Progenitor cell of endocrine pancreas (in vitro differentiated cells): ENCODE results near the gene ARG2. TPM values are rescaled to one million over a fixed set of nuclear protein-coding genes. Genes with fewer than 3 reads are reported as not detected.
A peak's percentile ranks its signal among the peaks of the same experiment; 100 is the strongest.

Source experiments
- DNase-seq: peaks from one replicate; pipeline ENCODE4 v3.0.0; 2021; ENCODE audit warnings: low spot score; ENCODE audit not compliant: unreplicated experiment
- H3K27ac Mint-ChIP-seq: 2 replicates; pipeline ENCODE4 v1.8.0; 2021; ENCODE audit warnings: mild to moderate bottlenecking, moderate library complexity, mixed read lengths
- H3K27me3 Mint-ChIP-seq: 2 replicates; pipeline ENCODE4 v1.8.0; 2021; ENCODE audit warnings: mixed read lengths
- H3K36me3 Mint-ChIP-seq: 2 replicates; pipeline ENCODE4 v1.8.0; 2022; ENCODE audit warnings: mixed read lengths; ENCODE audit not compliant: insufficient read depth
- H3K4me1 Mint-ChIP-seq: 2 replicates; pipeline ENCODE4 v1.8.0; 2021; ENCODE audit warnings: low read depth, mixed read lengths
- H3K4me3 Mint-ChIP-seq: 2 replicates; pipeline ENCODE4 v1.8.0; 2021; ENCODE audit warnings: low read depth, mild to moderate bottlenecking, moderate library complexity, mixed read lengths
- H3K9me3 Mint-ChIP-seq: 2 replicates; pipeline ENCODE4 v1.8.0; 2021; ENCODE audit warnings: low read depth, mixed read lengths
- total RNA-seq: library from RNA; stranded (reverse); gene quantifications from 2 replicates; pipeline ENCODE4 v1.2.1, GENCODE V29; 2021
- TF ChIP-seq, protein P1 (sequence below): fragments of 200-600 bp; sonication (generic); IDR thresholded peaks from one replicate; pipeline ENCODE4 v1.5.0; 2021; ENCODE audit warnings: antibody characterized with exemption, mild to moderate bottlenecking; ENCODE audit not compliant: unreplicated experiment

ARG2 gene
- total RNA-seq, 1 donor from 2014 or later, result 25.1 TPM

DNA sequence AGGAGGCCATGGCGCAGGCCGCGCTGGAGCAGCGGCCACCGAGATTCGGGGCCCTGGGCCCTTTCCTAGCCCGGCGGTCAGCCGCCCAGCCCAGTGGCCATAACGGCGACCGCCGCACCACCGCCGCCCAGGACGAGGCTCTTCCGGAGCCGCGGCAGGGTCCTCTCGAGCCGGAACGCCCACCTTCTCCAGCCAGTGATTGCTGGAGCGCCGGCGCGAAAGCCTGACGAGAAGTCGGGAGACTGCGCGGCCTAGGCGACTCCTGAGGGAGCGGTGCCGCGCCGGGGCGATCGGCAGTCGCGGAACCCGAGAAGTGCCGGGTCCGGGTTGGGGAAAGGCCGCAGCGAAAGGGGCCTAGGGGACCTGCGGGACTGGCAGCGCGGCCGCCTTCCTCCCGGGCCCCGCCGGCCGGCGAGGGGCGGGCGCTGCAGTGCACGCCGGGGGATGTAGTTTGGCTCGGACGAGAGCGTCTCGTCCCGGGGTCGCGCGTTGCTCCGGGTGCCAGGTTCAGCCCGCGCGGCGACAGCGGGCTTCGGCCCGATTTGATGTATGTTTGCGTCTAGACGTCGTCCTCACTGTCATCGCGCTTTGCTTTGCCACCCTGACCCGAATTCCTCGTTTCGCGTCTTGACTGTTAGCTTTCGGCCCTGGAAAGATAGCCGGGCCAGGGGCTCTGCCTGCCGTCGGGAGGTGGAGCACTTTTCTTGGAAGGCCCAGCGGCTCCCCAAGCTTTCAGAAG, 54.9 kb downstream of the ARG2 start, which contains the start of gene VTI1B:
Gene VTI1B, minus strand, starts transcription at position 153 of the 739 bp plus-strand sequence. Its CDS starts 143 bp downstream, at position 10.
- TF ChIP-seq, protein P1, sequence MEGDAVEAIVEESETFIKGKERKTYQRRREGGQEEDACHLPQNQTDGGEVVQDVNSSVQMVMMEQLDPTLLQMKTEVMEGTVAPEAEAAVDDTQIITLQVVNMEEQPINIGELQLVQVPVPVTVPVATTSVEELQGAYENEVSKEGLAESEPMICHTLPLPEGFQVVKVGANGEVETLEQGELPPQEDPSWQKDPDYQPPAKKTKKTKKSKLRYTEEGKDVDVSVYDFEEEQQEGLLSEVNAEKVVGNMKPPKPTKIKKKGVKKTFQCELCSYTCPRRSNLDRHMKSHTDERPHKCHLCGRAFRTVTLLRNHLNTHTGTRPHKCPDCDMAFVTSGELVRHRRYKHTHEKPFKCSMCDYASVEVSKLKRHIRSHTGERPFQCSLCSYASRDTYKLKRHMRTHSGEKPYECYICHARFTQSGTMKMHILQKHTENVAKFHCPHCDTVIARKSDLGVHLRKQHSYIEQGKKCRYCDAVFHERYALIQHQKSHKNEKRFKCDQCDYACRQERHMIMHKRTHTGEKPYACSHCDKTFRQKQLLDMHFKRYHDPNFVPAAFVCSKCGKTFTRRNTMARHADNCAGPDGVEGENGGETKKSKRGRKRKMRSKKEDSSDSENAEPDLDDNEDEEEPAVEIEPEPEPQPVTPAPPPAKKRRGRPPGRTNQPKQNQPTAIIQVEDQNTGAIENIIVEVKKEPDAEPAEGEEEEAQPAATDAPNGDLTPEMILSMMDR, result no peak
- Mint-ChIP-seq H3K4me3 (peak within 1 kb of the TSS; percentile 85), H3K27me3 (no peaks in the 10 kb centered on the region), H3K4me1 (peaks cover 18% of the 10 kb centered on the region), H3K9me3 (no peaks in the 10 kb centered on the region), H3K36me3 (peaks cover 11% of the 10 kb centered on the region), H3K27ac (peak within 1 kb of the TSS; percentile 98)
- peak; percentile 62 for DNase-seq

DNA sequence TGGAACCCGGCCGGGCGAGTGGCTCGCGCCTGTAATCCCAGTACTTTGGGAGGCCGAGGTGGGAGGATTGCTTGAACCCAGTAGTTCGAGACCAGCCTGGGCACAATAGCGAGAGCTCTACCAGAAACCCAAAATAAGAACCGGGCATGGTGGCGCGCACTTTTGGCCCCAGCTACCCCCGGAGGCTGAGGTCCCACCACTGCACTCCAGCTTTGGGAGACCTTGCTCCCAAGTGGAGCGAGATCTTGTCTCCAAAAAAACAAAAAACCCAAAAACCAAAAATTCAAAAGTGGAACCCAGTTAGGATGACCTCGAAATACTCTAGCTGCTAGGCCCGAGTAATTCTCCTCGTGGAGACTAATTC, 55.5 kb downstream of the ARG2 start:
- peak overlapping the region; percentile 85 for H3K4me3 Mint-ChIP-seq
- TF ChIP-seq, protein P1, result no peak

DNA sequence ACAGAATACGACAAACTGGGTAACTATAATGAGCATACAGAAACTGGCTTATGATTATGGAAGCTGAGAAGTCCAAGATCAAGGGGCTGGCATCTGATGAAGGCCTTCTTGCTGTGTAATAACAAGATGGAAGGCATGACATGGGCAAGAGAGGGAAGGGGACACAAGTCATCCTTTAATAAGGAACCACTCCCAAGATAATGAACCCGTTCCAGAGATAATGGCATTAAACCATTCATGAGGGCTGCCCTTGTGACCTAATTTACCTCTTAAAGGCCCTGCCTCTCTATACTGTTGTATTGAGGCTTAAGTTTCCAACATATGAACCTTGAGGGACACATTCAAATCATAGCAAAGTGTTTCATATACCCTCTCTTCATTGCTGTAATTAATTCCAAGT, 59.3 kb downstream of the ARG2 start:
- DNase-seq, result no peak
- H3K4me3 Mint-ChIP-seq, result no peak overlapping the region
- H3K27me3 Mint-ChIP-seq, result no peaks in the 10 kb centered on the region
- peaks cover 5% of the 10 kb centered on the region for H3K4me1 Mint-ChIP-seq
- TF ChIP-seq, protein P1, result no peak
- no peaks in the 10 kb centered on the region for H3K9me3 Mint-ChIP-seq
- H3K36me3 Mint-ChIP-seq, result peaks cover 24% of the 10 kb centered on the region
- H3K27ac Mint-ChIP-seq, result no peak overlapping the region

More for the DNA sequence above, 55.5 kb downstream of the ARG2 start:
- Mint-ChIP-seq H3K9me3 (no peaks in the 10 kb centered on the region), H3K27me3 (no peaks in the 10 kb centered on the region), H3K36me3 (peaks cover 11% of the 10 kb centered on the region), H3K4me1 (peaks cover 18% of the 10 kb centered on the region), H3K27ac (peak overlapping the region; percentile 98)
- no peak for DNase-seq

DNA sequence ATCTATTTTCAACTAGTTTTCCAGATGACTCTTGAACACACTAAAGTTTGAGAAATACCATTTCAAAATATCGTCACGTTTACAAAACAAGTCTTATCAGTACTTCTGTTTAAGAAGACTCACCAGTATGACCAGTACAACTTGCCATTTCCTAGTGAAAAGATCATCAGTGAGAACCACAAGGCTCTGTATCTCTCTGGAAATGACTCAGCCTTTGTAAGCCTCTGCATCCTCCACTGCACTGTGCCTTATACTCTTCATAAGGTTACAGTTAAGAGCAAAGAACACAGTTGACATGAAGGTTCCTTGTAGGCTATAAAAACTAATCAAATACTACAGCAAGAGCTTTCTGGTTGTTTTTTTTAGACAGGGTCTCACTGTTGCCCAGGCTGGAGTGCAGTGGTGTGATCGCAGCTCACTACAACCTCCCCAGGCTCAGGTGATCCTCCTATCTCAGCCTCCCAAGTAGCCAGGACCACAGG, 60.4 kb downstream of the ARG2 start:
- H3K4me3 Mint-ChIP-seq, result no peak overlapping the region
- H3K27me3 Mint-ChIP-seq, result no peaks in the 10 kb centered on the region
- no peak overlapping the region for H3K27ac Mint-ChIP-seq
- TF ChIP-seq, protein P1, result no peak
- DNase-seq, result no peak
- H3K36me3 Mint-ChIP-seq, result peaks cover 31% of the 10 kb centered on the region
- H3K4me1 Mint-ChIP-seq, result peaks cover 5% of the 10 kb centered on the region
- no peaks in the 10 kb centered on the region for H3K9me3 Mint-ChIP-seq

DNA sequence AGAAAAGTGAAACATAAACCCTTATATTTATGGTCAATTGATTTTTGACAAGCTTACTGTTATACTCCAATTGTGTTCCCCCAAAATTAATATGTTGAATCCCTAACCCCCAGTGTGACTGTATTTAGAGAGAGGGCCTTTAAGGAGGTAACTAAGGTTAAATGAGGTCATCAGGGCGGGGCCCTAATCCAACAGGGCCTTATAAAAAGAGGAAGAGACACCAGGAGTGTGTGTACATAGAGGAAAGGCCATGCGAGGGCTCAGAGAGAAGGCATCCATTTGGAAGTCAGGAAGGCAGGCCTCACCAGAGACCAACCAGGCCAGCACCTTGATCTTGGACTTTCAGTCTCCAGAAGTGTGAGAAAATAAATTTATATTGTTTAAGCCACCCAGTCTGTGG, 61.2 kb downstream of the ARG2 start:
- H3K9me3 Mint-ChIP-seq, result no peaks in the 10 kb centered on the region
- no peaks in the 10 kb centered on the region for H3K27me3 Mint-ChIP-seq
- H3K27ac Mint-ChIP-seq, result peak overlapping the region; percentile 29
- no peak for DNase-seq
- peaks cover 3% of the 10 kb centered on the region for H3K4me1 Mint-ChIP-seq
- TF ChIP-seq, protein P1, result no peak
- H3K36me3 Mint-ChIP-seq, result peaks cover 37% of the 10 kb centered on the region
- no peak overlapping the region for H3K4me3 Mint-ChIP-seq
